HEK293 (cell line): ENCODE measurements around the gene PYGM.

ENCODE experiments used
- HOXA7 ChIP-seq: sonication (generic); formaldehyde crosslinking; IDR thresholded peaks from 2 replicates; pipeline ENCODE4 v1.8.1; 2022; ENCODE audit warnings: missing genetic modification reagents, borderline replicate concordance
- KLF8 ChIP-seq: fragments of 450-650 bp; formaldehyde crosslinking; IDR thresholded peaks from 2 replicates; pipeline ENCODE4 v1.5.1; 2016; ENCODE audit warnings: missing biosample characterization, missing genetic modification characterization
- OSR2 ChIP-seq: fragments of 450-650 bp; formaldehyde crosslinking; IDR thresholded peaks from 2 replicates; pipeline ENCODE4 v1.5.1; 2016; ENCODE audit warnings: missing biosample characterization, missing genetic modification characterization
- SCRT2 ChIP-seq: fragments of 450-650 bp; formaldehyde crosslinking; IDR thresholded peaks from 2 replicates; pipeline ENCODE4 v1.5.1; 2016; ENCODE audit warnings: missing biosample characterization, missing genetic modification characterization
- SP3 ChIP-seq: fragments of 450-650 bp; formaldehyde crosslinking; IDR thresholded peaks from 2 replicates; pipeline ENCODE4 v1.5.1; 2016; ENCODE audit warnings: missing biosample characterization, missing genetic modification characterization
- ZBTB17 ChIP-seq: fragments of 450-650 bp; formaldehyde crosslinking; IDR thresholded peaks from 2 replicates; pipeline ENCODE4 v1.5.1; 2016; ENCODE audit warnings: missing biosample characterization, missing genetic modification characterization
- ZNF10 ChIP-seq: fragments of 450-650 bp; formaldehyde crosslinking; IDR thresholded peaks from 2 replicates; pipeline ENCODE4 v1.5.1; 2017; ENCODE audit warnings: missing biosample characterization, missing genetic modification characterization
- ZNF138 ChIP-seq: fragments of 450-650 bp; formaldehyde crosslinking; IDR thresholded peaks from 2 replicates; pipeline ENCODE4 v1.5.1; 2016; ENCODE audit warnings: missing biosample characterization, missing genetic modification characterization, borderline replicate concordance
- ZNF157 ChIP-seq: fragments of 450-650 bp; formaldehyde crosslinking; IDR thresholded peaks from 2 replicates; pipeline ENCODE4 v1.5.1; 2016; ENCODE audit warnings: missing biosample characterization, missing genetic modification characterization
- ZNF175 ChIP-seq: fragments of 450-650 bp; formaldehyde crosslinking; IDR thresholded peaks from 2 replicates; pipeline ENCODE4 v1.5.1; 2016; ENCODE audit warnings: missing biosample characterization, missing genetic modification characterization
- ZNF18 ChIP-seq: fragments of 450-650 bp; formaldehyde crosslinking; IDR thresholded peaks from 2 replicates; pipeline ENCODE4 v1.5.1; 2016; ENCODE audit warnings: missing biosample characterization, missing genetic modification characterization
- ZNF223 ChIP-seq: fragments of 450-650 bp; formaldehyde crosslinking; IDR thresholded peaks from 2 replicates; pipeline ENCODE4 v1.5.1; 2016; ENCODE audit warnings: missing biosample characterization, missing genetic modification characterization
- ZNF335 ChIP-seq: fragments of 450-650 bp; formaldehyde crosslinking; conservative IDR thresholded peaks from 2 replicates; pipeline ENCODE4 v1.5.1; 2016; ENCODE audit warnings: missing biosample characterization, missing genetic modification characterization
- ZNF350 ChIP-seq: fragments of 450-650 bp; formaldehyde crosslinking; IDR thresholded peaks from 2 replicates; pipeline ENCODE4 v1.5.0; 2017; ENCODE audit warnings: missing biosample characterization, mild to moderate bottlenecking, missing genetic modification characterization
- ZNF398 ChIP-seq: fragments of 450-650 bp; formaldehyde crosslinking; IDR thresholded peaks from 2 replicates; pipeline ENCODE4 v1.5.1; 2017; ENCODE audit warnings: missing biosample characterization, missing genetic modification characterization
- ZNF48 ChIP-seq: fragments of 450-650 bp; formaldehyde crosslinking; IDR thresholded peaks from 2 replicates; pipeline ENCODE4 v1.5.1; 2016; ENCODE audit warnings: missing biosample characterization, missing genetic modification characterization
- ZNF549 ChIP-seq: fragments of 450-650 bp; IDR thresholded peaks from 2 replicates; pipeline ENCODE4 v1.5.1; 2018; ENCODE audit warnings: missing biosample characterization, missing genetic modification characterization, mild to moderate bottlenecking, inconsistent platforms, moderate library complexity
- ZNF560 ChIP-seq: fragments of 450-650 bp; formaldehyde crosslinking; IDR thresholded peaks from 2 replicates; pipeline ENCODE4 v1.5.1; 2017; ENCODE audit warnings: missing biosample characterization, missing genetic modification characterization, borderline replicate concordance
- ZNF571 ChIP-seq: fragments of 450-650 bp; formaldehyde crosslinking; IDR thresholded peaks from 2 replicates; pipeline ENCODE4 v1.5.0; 2017; ENCODE audit warnings: missing biosample characterization, missing genetic modification characterization
- ZNF626 ChIP-seq: fragments of 450-650 bp; sonication (Bioruptor Pico); formaldehyde crosslinking; IDR thresholded peaks from 2 replicates; pipeline ENCODE4 v1.5.1; 2018; ENCODE audit warnings: missing biosample characterization, missing genetic modification characterization, inconsistent platforms
- ZNF629 ChIP-seq: fragments of 450-650 bp; formaldehyde crosslinking; IDR thresholded peaks from 2 replicates; pipeline ENCODE4 v1.5.1; 2017; ENCODE audit warnings: missing biosample characterization, missing genetic modification characterization
- ZNF664 ChIP-seq: fragments of 450-650 bp; formaldehyde crosslinking; IDR thresholded peaks from 2 replicates; pipeline ENCODE4 v1.5.1; 2016; ENCODE audit warnings: missing biosample characterization, missing genetic modification characterization
- ZXDB ChIP-seq: fragments of 450-650 bp; formaldehyde crosslinking; IDR thresholded peaks from 2 replicates; pipeline ENCODE4 v1.5.1; 2016; ENCODE audit warnings: missing biosample characterization, missing genetic modification characterization
- TF ChIP-seq, protein P1 (sequence below): fragments of 450-650 bp; formaldehyde crosslinking; conservative IDR thresholded peaks from 2 replicates; pipeline ENCODE4 v1.5.1; 2016; ENCODE audit warnings: low read depth, missing biosample characterization, missing genetic modification characterization
- TF ChIP-seq, protein P2 (sequence below): fragments of 450-650 bp; formaldehyde crosslinking; IDR thresholded peaks from 2 replicates; pipeline ENCODE4 v1.5.1; 2016; ENCODE audit warnings: missing biosample characterization, missing genetic modification characterization
- TF ChIP-seq, protein P3 (sequence below): fragments of 450-650 bp; formaldehyde crosslinking; IDR thresholded peaks from 2 replicates; pipeline ENCODE4 v1.5.1; 2016; ENCODE audit warnings: missing biosample characterization, missing genetic modification characterization
- TF ChIP-seq, protein P4 (sequence below): fragments of 450-650 bp; formaldehyde crosslinking; IDR thresholded peaks from 2 replicates; pipeline ENCODE4 v1.5.1; 2016; ENCODE audit warnings: missing biosample characterization, missing genetic modification characterization

Gene PYGM

GRCh38 chr11:64762674-64763525 lies 3.1 kb upstream of the PYGM start (continued):
- TF ChIP-seq ZNF223 (tag by site-specific recombination) (no peak), ZNF664 (tag by site-specific recombination) (no peak), ZBTB17 (no peak), ZNF157 (tag by site-specific recombination) (no peak), SCRT2 (tag by site-specific recombination) (no peak), KLF8 (tag by site-specific recombination) (0 out of 2 replicates have a peak, but pooled peaks have one; percentile 8), ZNF138 (tag by site-specific recombination) (no peak), ZNF350 (tag by site-specific recombination) (no peak), ZNF48 (no peak), ZNF10 (tag by site-specific recombination) (no peak), ZNF335 (tag by site-specific recombination) (no peak), ZNF549 (no peak), ZNF571 (tag by site-specific recombination) (no peak), OSR2 (tag by site-specific recombination) (peak; percentile 87), ZNF560 (no peak), ZNF626 (no peak), ZNF18 (peak; percentile 67; the same call in 1 of the 2 replicates), HOXA7 (no peak), SP3 (tag by site-specific recombination) (no peak), ZXDB (tag by site-specific recombination) (no peak), ZNF629 (tag by site-specific recombination) (peak; percentile 75), ZNF398 (tag by site-specific recombination) (peak; percentile 56), ZNF175 (no peak)
- TF ChIP-seq, protein P1, sequence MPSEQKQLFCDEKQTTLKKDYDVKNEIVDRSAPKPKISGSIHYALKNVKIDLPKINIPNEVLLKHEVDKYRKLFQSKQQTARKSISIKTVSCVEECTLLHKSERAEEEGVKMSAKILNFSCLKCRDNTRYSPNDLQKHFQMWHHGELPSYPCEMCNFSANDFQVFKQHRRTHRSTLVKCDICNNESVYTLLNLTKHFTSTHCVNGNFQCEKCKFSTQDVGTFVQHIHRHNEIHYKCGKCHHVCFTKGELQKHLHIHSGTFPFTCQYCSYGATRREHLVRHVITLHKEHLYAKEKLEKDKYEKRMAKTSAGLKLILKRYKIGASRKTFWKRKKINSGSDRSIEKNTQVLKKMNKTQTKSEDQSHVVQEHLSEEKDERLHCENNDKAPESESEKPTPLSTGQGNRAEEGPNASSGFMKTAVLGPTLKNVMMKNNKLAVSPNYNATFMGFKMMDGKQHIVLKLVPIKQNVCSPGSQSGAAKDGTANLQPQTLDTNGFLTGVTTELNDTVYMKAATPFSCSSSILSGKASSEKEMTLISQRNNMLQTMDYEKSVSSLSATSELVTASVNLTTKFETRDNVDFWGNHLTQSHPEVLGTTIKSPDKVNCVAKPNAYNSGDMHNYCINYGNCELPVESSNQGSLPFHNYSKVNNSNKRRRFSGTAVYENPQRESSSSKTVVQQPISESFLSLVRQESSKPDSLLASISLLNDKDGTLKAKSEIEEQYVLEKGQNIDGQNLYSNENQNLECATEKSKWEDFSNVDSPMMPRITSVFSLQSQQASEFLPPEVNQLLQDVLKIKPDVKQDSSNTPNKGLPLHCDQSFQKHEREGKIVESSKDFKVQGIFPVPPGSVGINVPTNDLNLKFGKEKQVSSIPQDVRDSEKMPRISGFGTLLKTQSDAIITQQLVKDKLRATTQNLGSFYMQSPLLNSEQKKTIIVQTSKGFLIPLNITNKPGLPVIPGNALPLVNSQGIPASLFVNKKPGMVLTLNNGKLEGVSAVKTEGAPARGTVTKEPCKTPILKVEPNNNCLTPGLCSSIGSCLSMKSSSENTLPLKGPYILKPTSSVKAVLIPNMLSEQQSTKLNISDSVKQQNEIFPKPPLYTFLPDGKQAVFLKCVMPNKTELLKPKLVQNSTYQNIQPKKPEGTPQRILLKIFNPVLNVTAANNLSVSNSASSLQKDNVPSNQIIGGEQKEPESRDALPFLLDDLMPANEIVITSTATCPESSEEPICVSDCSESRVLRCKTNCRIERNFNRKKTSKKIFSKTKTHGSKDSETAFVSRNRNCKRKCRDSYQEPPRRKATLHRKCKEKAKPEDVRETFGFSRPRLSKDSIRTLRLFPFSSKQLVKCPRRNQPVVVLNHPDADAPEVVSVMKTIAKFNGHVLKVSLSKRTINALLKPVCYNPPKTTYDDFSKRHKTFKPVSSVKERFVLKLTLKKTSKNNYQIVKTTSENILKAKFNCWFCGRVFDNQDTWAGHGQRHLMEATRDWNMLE, result no peak
- TF ChIP-seq, protein P2, sequence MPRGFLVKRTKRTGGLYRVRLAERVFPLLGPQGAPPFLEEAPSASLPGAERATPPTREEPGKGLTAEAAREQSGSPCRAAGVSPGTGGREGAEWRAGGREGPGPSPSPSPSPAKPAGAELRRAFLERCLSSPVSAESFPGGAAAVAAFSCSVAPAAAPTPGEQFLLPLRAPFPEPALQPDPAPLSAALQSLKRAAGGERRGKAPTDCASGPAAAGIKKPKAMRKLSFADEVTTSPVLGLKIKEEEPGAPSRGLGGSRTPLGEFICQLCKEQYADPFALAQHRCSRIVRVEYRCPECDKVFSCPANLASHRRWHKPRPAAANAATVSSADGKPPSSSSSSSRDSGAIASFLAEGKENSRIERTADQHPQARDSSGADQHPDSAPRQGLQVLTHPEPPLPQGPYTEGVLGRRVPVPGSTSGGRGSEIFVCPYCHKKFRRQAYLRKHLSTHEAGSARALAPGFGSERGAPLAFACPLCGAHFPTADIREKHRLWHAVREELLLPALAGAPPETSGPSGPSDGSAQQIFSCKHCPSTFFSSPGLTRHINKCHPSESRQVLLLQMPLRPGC, result peak; percentile 95
- TF ChIP-seq, protein P3, sequence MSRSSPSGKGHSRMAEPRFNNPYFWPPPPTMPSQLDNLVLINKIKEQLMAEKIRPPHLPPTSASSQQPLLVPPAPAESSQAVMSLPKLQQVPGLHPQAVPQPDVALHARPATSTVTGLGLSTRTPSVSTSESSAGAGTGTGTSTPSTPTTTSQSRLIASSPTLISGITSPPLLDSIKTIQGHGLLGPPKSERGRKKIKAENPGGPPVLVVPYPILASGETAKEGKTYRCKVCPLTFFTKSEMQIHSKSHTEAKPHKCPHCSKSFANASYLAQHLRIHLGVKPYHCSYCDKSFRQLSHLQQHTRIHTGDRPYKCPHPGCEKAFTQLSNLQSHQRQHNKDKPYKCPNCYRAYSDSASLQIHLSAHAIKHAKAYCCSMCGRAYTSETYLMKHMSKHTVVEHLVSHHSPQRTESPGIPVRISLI (tag by site-specific recombination), result no peak
- TF ChIP-seq, protein P4, sequence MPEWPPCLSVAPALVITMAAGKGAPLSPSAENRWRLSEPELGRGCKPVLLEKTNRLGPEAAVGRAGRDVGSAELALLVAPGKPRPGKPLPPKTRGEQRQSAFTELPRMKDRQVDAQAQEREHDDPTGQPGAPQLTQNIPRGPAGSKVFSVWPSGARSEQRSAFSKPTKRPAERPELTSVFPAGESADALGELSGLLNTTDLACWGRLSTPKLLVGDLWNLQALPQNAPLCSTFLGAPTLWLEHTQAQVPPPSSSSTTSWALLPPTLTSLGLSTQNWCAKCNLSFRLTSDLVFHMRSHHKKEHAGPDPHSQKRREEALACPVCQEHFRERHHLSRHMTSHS, result no peak
